T-helper 2 cell treated with Interferon-gamma antibody and Interleukin-4, amounts not matched to agents 100 ng/mL and 5 ng/mL, for 36 hours (primary cell): ENCODE results near the gene GBP7. TPM values are rescaled to one million over a fixed set of nuclear protein-coding genes. Genes with fewer than 3 reads are reported as not detected.
"Not testable (repeated sequence)": the region's sequence is repeated elsewhere in the genome, so short reads cannot be mapped to it uniquely, and the experiment has no call there.

ENCODE experiments used
- intact Hi-C: fragments of 100-400 bp; cut with micrococcal nuclease; formaldehyde crosslinking; loops from one replicate; pipeline ENCODE4 v1.15.1; 2023
- total RNA-seq: library from RNA; stranded (reverse); gene quantifications from 2 replicates; pipeline ENCODE4 v1.2.3, GENCODE V29; 2022

The GBP7 gene
- total RNA-seq, 1 donor from 2014 or later: not detected

- intact Hi-C loops: no loop called here
Measured at GRCh38 chr1:89171067-89171438, 4.8 kb downstream of the GBP7 start.

- intact Hi-C loops: no loop called here
Measured at GRCh38 chr1:89170170-89171066, 5.4 kb downstream of the GBP7 start.

- intact Hi-C loops: no loop called here
Measured at GRCh38 chr1:89169166-89169565, 6.6 kb downstream of the GBP7 start.

- intact Hi-C loops: no loop called here
Measured at GRCh38 chr1:89167590-89168230, 8.1 kb downstream of the GBP7 start.

GRCh38 chr1:89166705-89167104, 9.1 kb downstream of the GBP7 start:
- intact Hi-C loops: no loop called here

- intact Hi-C loops: no loop called here
Measured at GRCh38 chr1:89165811-89166210, 10.0 kb downstream of the GBP7 start.

GRCh38 chr1:89151047-89151446, 24.8 kb downstream of the GBP7 start:
- intact Hi-C loops: no loop called here

- intact Hi-C loops: no loop called here
Measured at GRCh38 chr1:89149976-89150375, 25.8 kb downstream of the GBP7 start.

- intact Hi-C loops: no loop called here
Measured at GRCh38 chr1:89149229-89149628, 26.6 kb downstream of the GBP7 start.

GRCh38 chr1:89147678-89148658, 27.8 kb downstream of the GBP7 start:
- intact Hi-C loops: no loop called here

- intact Hi-C loops: no loop called here
Measured at GRCh38 chr1:89146721-89147120, 29.1 kb downstream of the GBP7 start.

GRCh38 chr1:89143484-89143883, 32.3 kb downstream of the GBP7 start:
- intact Hi-C loops: no loop called here

- intact Hi-C loops: no loop called here
Measured at GRCh38 chr1:89142160-89142559, 33.6 kb downstream of the GBP7 start.

- intact Hi-C loops: no loop called here
Measured at GRCh38 chr1:89133747-89134146, 42.1 kb downstream of the GBP7 start.

GRCh38 chr1:89130716-89131115, 45.1 kb downstream of the GBP7 start:
- intact Hi-C loops: no loop called here

- intact Hi-C loops: no loop called here
Measured at GRCh38 chr1:89129911-89130310, 45.9 kb downstream of the GBP7 start.

GRCh38 chr1:89128003-89128458, 47.8 kb downstream of the GBP7 start:
- intact Hi-C loops: not testable (repeated sequence)

GRCh38 chr1:89126602-89127565, 48.9 kb downstream of the GBP7 start:
- intact Hi-C loops: loop anchor here (1.0 to 2.0 kb wide), 3 partner anchors 72 to 484 kb away; no protein-coding TSS in a partner anchor

GRCh38 chr1:89125913-89126580, 49.8 kb downstream of the GBP7 start, which contains the start of gene GBP2:
Gene GBP2 (minus strand): TSS chr1:89126114. CDS start chr1:89121966, 4,148 bp downstream.
- intact Hi-C loops: loop anchor here (1.0 to 2.0 kb wide), 3 partner anchors 73 to 485 kb away; no protein-coding TSS in a partner anchor
